ENCODE data around the gene VAMP5.

DNA sequence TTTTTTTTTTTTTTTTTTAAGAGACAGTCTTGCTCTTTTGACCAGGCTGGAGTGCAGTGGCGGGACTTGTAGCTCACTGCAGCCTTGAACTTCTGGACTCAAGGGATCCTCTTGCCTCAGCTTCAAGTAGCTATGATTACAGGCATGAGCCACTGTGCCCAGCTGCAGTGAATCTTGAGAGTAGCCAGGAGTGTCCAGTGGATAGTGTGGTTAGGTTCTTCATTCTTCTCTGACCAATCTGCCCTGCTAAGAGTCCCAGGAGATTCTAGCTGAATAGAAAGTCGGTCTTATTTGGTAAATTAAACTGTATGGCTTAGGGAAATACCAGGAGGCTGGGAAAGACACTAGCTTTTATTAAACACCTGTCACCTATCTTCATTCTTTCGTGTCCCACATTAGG is 47.1 kb downstream of the VAMP5 start:
- TF ChIP-seq, protein P1, sequence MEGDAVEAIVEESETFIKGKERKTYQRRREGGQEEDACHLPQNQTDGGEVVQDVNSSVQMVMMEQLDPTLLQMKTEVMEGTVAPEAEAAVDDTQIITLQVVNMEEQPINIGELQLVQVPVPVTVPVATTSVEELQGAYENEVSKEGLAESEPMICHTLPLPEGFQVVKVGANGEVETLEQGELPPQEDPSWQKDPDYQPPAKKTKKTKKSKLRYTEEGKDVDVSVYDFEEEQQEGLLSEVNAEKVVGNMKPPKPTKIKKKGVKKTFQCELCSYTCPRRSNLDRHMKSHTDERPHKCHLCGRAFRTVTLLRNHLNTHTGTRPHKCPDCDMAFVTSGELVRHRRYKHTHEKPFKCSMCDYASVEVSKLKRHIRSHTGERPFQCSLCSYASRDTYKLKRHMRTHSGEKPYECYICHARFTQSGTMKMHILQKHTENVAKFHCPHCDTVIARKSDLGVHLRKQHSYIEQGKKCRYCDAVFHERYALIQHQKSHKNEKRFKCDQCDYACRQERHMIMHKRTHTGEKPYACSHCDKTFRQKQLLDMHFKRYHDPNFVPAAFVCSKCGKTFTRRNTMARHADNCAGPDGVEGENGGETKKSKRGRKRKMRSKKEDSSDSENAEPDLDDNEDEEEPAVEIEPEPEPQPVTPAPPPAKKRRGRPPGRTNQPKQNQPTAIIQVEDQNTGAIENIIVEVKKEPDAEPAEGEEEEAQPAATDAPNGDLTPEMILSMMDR (conservative IDR thresholded peaks at IDR 0.05): no peak
- TF ChIP-seq ZFX (IDR thresholded peaks at IDR 0.05): no peak
